Right renal cortex interstitium (tissue), 3 donors: Measurements from ENCODE around the gene SNX21. TPM values are rescaled to one million over a fixed set of nuclear protein-coding genes. Genes with fewer than 3 reads are reported as not detected.
"Not testable (repeated sequence)": the region's sequence is repeated elsewhere in the genome, so short reads cannot be mapped to it uniquely, and the experiment has no call there.

Experiments used
- DNase-seq, 3 donors: peaks; one replicate each; pipeline ENCODE4 v3.0.0-alpha.2; 2013; ENCODE audit warnings: low read depth in 3 of 3, low spot score in 2 of 3
- polyA plus RNA-seq, 3 donors: library from polyadenylated mRNA; unstranded; fragments of 120-200 nt; gene quantifications; one replicate each; pipeline ENCODE4 v1.2.1, GENCODE V29; 2013; ENCODE audit not compliant: insufficient read length in 3 of 3

Gene SNX21
- polyA plus RNA-seq, 3 donors, result 9.8 to 10.9 (median 10.3) TPM

- no peak for DNase-seq
Observed at GRCh38 chr20:45848969-45849582, 15.5 kb downstream of the SNX21 start.

GRCh38 chr20:45850238-45850637 is 16.6 kb downstream of the SNX21 start:
- DNase-seq, result no peak

- no peak for DNase-seq
Observed at GRCh38 chr20:45850926-45851325, 17.3 kb downstream of the SNX21 start.

GRCh38 chr20:45851501-45851900 is 17.9 kb downstream of the SNX21 start:
- no peak for DNase-seq

GRCh38 chr20:45852326-45852725 is 18.7 kb downstream of the SNX21 start:
- DNase-seq, result no peak

- no peak for DNase-seq
Observed at GRCh38 chr20:45853484-45853883, 19.9 kb downstream of the SNX21 start.

GRCh38 chr20:45857114-45857881 is 23.7 kb downstream of the SNX21 start, which contains the start of the genes ACOT8 and ZSWIM3:
ACOT8 (minus strand) TSS chr20:45857392; CDS start chr20:45857315, 77 bp downstream.
ZSWIM3 (plus strand) TSS chr20:45857614; CDS start chr20:45857826, 212 bp downstream.
- peak; percentile 100 for DNase-seq

GRCh38 chr20:45857882-45858216 is 24.2 kb downstream of the SNX21 start:
- DNase-seq, result no peak

- DNase-seq, result no peak
Observed at GRCh38 chr20:45859916-45860315, 26.3 kb downstream of the SNX21 start.

GRCh38 chr20:45860560-45861220 is 27.1 kb downstream of the SNX21 start:
- DNase-seq, result no peak

- DNase-seq, result no peak
Observed at GRCh38 chr20:45861221-45862075, 27.8 kb downstream of the SNX21 start.

- no peak for DNase-seq
Observed at GRCh38 chr20:45863543-45864470, 30.2 kb downstream of the SNX21 start.

GRCh38 chr20:45866454-45866853 is 32.9 kb downstream of the SNX21 start:
- no peak for DNase-seq

GRCh38 chr20:45867136-45867818 is 33.7 kb downstream of the SNX21 start:
- DNase-seq, result no peak

- no peak for DNase-seq
Observed at GRCh38 chr20:45867819-45868176, 34.2 kb downstream of the SNX21 start.

GRCh38 chr20:45872626-45873025 is 39.0 kb downstream of the SNX21 start:
- no peak for DNase-seq

GRCh38 chr20:45873409-45874103 is 40.0 kb downstream of the SNX21 start:
- no peak for DNase-seq

GRCh38 chr20:45874104-45874481 is 40.5 kb downstream of the SNX21 start:
- not testable (repeated sequence) for DNase-seq

GRCh38 chr20:45874576-45874975 is 41.0 kb downstream of the SNX21 start:
- DNase-seq, result no peak
